GM21786 (cell line): Measurements from ENCODE around the gene ELFN1.

Source experiments
- ATAC-seq: cut with Tn5 transposase; IDR thresholded peaks from one replicate; pipeline ENCODE4 v1.9.1; 2021; ENCODE audit not compliant: unreplicated experiment

Gene ELFN1

DNA sequence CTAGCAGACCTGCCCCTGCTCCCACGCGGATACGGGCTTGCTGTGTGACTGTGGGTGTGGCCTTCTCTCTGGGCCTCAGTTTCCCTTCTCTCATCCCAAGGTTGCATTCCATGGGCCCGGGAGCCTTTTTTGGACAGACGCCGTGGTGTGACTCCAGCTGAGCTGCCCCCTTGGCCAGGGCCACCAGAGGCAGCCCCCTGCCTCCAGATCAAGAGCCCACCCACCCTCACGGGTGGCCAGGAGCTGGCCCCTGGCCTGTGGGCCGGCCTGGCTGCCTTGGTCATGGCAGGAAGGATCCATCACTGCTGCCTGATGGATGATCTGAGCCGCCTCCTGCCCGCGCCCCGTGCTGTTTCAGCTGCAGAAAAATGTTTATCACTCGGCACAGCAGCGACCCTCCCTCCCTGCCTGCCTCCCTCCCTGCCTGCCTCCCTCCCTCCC, 27.8 kb upstream of the ELFN1 start:
- ATAC-seq, result no peak

DNA sequence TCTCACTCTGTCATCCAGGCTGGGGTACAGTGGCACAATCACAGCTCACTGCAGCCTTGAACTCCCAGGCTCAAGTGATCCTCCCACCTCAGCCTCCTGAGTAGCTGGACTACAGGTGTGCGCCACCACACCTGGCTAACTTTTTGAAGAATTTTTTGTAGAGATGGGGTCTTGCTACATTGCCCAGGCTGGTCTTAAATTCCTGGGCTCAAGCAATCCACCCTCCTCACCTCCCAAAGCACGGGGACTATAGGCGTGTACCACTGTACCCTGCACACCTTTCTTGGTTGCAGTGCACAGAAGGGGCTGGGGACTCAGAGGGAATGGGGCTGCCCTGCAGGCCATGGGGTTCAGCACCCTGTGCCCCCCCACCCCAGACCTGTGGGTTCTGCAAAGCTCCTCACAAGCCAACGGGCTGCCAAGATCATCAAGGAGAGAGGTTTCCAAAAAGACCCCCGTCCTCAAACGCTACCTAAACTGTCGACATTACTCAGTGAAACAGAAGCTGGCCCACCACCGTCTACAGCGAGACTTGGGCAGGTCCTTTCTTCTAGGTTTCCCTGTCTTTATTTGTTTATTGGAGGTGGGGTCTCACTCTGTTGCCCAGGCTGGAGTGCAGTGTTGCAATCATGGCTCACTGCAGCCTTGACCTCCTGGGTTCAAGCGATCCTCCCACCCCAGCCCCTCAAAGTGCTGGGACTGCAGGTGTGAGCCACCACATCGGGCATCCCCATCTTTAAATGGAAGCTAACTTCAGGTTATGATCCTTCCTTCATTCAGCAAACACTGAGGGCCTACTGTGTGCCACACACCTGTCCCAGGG, 26.6 kb upstream of the ELFN1 start:
- no peak for ATAC-seq

DNA sequence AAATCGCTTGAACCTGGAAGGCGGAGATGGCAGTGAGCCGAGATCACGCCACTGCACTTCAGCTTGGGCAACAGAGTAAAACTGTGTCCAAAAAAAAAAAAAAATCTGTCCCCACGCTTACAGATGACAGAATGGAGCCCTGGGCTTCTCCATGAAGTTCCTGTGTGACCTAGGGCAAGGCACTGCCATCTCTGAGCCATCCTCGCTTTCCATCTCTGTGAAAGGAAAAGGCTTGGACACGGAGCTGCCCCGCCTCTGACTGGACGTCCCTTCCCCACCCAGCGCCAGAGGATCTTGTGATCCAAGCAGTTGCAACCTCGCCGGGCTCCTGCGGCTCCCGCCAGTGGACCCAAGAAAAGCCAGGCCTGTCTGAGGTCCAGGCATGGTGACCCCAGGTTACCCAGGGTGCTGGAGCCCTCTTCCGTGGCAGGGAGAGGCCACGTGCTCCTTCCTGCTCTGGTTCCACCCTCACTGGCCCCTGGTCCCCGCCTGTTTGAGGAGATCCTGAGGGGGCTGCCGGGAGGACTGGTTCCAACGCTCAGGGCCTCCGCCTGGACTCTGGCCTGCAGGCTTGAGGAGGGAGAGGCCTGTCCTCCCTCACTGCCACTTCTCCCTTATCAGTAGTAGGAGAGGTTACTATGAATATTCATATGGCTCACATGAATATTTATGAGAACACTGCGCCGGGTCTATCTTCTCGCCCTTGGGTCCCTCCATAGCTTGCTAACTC, 25.6 kb upstream of the ELFN1 start:
- ATAC-seq, result no peak

DNA sequence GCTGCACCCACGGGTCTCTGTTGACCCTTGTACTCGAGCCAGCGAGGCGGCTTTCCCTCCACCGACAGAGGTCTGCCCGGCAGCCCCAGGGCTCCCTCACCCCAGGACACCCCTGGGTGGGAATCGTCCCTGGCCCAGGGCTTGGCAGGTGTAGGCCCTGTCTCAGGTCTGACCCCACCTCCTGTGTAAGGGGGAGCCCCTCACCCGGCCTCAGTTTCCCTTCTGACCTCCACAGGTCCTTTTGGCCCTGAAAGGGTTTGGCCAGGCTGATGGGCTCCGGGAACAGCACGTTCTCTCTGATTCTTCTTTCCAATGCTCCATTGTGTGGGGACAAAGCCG, 25.0 kb upstream of the ELFN1 start:
- no peak for ATAC-seq

DNA sequence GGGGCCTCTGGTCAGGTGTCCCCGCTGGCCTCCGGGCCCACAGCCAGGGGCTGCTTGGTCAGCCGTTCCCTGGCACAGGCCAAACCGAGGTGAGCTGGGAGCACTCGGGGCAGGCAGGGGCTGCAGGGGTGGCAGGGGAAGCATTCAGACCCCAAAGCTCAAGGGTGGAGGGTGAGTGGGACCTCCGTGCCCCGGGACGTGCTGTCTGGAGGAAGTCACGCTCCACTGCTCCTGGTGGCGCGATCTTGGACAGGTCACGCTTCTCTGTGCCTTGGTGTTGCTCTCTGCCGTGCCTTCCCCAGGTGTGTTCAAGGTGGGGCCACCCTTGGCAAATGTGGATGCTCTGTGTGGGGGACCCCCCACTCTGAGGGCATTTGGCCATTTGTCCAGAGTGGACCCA, 24.6 kb upstream of the ELFN1 start:
- no peak for ATAC-seq

DNA sequence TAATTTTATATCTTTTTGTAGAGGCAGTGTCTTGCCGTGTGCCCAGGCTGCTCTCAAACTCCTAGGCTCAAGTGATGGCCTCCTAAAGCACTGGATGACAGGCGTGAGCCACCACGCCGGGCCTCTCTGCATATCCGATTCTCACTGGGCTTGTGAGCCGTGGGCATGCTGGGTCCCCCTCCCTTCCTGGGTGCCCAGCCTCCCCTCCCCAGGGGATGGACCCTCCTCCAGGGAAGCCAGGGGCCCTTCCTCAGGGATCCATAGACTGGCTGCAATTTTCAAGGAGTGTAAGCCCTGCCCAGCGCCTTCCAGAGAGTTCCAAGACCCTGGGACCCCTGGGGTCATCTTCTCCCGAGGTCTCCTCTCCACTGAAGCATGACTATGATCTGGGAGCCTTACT, 23.7 kb upstream of the ELFN1 start:
- no peak for ATAC-seq

DNA sequence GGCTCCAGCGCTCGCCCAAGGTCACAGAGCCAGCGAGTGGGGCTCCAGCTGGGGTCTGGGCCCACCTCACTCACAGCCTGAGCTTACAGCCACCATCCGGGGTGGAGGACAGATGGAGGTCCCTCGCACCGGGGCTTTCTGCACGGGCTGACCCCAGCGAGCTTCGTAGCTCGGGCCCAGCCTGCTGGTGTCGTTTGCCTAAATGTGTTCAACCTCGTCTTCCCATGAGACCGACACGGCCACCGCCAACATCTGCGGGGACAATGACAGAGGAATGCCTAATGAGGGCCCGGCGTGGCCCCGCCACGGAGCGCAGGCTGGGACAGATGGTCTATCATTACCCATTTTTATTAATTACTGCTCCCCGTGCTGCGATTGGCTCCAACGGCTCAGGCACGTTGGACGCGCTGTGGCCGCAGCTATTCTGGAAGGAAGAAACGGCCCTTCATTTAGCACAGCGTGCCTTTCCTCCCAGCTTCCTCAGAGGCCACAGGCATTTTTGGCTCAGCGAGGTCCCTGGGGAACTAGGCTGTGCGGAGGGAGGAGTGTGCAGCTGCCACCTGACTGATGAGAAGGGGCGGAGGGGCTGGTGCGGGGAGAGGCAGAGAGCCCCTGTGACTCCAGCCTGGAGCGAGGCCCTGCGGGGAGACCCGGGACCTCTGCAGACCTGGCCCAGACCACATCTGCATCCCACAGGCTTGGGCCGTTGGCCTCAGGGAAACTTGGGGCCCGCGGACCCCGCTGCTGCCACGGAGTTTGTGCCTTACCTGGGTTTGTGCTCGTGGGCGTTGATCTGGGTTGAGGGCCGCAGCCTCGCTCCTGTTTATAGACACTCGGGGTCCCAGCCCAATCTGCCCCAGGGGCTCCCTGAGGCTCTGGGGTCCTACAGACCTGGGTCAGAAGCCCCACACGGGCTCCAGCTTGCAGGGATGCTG, 22.9 kb upstream of the ELFN1 start:
- no peak for ATAC-seq

DNA sequence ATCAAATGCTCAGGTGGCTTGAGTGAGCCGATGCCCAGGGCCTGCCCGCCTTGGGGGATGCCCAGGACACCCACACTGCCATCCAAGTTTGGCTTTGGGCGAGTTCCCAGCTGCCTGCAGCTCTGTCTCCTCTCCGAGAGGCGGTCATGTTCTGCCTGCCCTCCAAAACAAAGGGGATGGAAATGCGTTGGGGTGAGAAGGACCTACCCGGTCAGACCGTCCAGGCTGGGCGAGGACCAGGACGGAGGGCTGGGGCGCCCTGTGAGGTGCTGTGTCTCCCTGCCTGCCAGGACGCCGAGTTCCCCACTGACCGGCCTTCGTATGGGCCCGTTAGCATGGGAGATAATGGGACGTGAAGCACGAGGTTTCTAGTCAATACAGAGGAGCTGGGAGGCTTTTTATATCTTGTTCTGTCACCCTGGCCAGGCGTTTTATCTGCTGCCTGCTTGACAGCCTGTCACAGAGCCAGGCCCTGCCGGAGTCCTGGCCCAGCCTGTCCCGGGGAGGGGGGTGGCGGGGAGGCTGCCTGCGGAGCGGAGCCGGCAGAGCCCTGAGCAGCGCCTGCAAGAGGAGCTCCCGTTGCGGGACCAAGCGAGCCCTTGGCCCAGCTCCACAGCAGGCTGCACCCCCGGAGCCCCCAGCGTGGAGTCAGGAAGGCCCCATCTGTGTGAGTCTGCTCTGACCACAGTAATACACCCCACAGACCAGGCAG, 22.0 kb upstream of the ELFN1 start:
- ATAC-seq, result no peak

DNA sequence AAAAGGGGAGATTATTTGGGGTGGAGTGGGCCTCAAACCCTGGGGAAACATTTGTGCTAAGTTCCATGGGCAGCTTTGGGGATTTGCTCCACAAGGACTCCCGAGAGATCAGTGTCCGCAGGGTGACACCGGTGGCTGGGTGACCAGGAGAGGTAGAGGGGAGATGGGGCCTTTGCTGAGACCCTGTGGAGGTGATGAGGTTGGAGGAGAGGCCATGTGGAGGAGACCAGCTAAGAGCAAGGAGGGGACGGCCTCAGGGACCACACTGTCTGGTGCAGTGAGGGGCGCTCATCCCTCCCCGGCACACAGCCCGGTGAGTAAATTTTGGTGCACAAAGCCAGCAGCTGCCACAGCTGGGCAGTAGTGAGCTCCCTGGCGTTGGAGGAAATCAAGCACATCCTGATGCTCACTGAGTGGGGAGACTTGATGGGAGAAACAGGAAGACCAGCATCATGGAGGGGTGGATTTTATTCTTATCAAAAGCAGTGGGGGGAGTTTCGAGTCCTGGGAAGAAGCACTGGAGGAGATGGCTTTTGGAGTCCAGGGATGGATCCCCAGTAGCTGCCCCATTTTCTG, 20.2 kb upstream of the ELFN1 start:
- ATAC-seq, result no peak

DNA sequence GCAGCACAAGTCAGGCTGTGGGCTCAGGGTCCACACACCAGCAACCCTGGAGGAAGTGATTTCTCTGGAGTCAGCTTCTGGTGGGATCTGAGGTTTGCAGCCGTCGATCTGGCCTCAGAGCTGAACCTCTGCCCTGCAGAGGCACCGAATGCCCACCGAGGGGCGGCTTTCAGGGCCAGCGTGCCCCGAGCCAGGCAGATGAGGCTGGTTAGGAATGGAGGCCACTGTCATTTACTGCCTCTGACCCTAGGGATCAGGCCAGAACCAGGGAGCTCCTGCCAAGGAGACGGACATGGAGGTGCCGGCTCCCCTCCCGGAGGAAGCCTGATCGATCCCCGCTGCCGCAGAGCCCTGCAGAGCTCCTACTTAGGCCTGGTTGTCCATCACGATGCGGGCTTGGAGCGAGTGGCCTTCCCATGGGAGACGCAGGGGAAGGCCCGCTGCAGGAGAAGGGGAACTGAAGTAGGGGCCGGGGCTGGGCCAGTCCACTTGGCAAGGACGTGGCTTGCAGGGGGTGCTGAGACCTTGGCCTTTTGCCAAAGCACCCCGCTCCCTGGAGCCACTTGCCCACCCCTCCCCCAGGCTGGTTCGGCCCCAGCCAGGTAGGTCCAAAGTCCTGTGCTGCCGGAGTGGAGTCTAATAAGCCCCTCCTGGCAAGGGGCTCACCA, 19.6 kb upstream of the ELFN1 start:
- no peak for ATAC-seq

DNA sequence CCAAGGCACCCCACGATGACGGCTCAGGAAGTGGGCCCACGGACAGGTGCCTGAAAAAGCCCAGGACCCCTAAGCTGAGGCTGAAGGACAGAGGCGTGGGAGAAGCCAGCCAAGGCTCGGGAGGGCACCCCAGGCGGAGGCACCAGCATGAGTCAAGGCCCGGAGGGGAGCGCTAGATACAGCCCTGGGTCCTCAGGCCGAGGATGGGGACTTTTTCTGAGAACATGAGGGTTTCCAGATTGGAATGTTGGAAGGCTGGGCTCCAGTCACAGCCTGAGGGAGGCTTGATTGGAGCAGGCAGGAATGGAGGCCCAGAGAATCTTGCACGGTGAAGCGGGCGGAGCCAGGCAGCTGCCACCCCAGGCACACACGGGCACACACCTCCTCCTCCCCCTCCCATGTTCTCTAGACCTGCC, 19.0 kb upstream of the ELFN1 start:
- ATAC-seq, result no peak

DNA sequence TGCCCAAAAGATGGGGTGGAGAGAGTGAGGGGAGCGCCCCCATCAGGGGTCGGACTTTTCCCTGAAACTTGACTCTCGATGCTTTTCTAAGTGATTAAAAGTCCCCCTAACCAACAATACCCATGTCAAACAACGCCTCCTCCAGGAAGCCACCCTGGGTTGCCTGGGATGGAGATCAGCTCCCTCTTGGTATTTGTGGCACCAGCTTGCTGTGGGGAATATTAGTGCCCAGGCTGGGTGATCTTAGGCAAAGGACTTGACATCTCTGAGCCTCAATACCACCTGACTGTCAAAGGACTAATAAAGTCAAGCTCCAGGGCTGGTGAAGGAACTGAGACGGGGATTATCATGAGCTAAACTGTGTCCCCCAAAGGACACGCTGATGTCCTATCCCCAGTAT, 18.2 kb upstream of the ELFN1 start:
- no peak for ATAC-seq

DNA sequence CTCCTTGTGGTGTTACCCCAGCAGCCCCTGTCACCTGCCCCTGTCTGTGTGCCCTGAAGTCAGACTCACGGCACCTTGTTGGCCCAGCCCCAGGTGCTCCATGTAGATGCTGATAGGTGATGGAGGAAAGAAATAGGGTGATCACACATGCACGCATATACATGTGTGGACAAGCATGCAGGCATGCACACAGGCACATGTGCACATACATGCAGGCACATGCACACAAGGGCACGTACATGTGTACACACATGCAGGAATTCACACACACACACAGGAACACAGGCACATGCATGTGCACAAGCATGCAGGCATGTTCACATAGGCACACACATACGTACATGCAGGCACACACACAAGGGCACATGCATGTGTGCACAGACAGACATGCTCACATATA, 16.6 kb upstream of the ELFN1 start:
- no peak for ATAC-seq

DNA sequence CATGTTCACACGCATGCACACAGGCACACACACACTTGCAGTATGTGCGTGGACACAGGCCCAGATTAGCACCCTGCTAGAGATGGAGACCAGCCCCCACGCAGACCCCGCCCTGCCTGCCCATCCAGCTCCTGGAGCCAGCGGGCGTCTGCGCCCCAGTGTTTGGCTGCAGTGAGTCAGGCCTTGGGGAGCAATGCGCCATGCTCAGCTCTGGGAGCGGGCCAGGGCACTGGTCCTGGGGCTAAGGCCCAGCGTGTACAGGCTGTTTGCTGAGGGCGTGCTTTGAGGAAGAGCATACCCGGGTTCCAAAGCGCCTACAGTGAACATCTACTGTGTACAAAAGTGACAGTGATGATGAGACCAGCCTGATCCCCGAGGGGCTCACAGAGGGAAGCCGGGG, 16.0 kb upstream of the ELFN1 start:
- ATAC-seq, result no peak

DNA sequence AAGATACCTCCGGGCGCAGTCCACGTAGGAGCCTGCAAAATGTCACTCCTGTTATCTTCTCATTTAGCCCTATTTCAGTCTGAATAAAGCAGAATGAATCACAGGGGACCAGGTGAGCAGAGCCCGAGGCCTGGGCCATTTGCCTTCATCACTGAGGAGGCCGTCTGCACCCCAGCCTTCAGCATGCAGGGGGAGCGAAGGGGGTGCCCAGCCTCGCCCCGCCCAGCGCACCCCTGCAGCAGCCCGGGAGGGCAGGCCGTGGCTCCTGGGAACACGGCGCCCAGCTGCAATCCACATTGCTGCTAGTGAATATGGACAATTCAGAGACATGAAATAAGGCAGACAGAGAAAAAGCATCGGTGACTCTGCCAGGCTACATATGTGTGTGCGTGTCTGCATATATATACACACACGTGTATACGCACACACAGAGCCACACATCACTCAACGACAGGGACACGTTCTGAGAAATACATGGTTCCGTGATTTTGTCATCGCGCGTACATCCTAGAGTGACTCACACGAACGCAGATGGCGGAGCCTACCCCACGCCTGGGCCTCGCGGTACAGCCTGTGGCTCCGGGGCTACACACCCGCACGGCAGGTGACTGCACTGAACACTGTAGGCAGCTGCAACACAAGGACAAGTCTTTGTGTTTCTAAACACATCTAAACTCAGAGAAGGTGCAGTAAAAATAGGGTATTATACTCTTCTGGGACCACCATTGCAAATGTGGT, 15.2 kb upstream of the ELFN1 start:
- ATAC-seq, result no peak

DNA sequence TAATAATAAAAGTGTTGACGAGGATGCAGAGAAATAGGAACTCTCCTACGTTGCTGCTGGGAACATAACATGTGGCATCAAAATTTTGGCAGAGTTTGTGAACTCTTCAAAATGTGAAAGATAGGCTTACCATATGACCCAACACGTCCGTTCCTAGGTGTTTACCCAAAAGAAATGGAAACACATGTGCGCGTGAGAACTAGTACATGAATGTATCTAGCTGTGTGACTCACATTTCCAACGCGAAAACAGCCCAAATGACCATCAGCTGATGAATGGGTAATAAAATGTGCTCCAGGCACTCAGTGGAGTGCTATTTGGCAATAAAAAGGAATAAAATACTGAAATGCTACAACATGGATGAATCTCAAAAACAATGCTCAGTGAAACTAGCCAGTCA, 10.4 kb upstream of the ELFN1 start:
- ATAC-seq, result no peak

DNA sequence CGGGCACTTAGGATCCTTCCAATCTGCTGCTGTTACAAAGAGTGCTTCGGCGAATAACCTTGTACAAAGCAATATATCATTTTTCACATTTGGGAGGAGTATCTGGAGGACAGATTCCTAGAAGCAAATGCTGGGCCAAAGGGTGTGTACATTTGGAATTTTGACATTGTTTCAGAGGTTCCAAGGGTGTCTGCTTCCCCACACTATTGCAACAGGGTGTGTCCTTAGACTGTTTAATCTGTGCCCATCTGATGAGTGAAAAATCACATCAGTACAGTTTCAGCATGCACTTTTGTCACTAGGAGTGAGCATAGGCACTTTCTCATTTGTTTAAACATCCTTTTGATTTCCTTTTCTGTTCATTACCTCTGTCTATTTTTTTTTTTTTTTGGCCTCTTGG, 8.6 kb upstream of the ELFN1 start:
- ATAC-seq, result no peak

DNA sequence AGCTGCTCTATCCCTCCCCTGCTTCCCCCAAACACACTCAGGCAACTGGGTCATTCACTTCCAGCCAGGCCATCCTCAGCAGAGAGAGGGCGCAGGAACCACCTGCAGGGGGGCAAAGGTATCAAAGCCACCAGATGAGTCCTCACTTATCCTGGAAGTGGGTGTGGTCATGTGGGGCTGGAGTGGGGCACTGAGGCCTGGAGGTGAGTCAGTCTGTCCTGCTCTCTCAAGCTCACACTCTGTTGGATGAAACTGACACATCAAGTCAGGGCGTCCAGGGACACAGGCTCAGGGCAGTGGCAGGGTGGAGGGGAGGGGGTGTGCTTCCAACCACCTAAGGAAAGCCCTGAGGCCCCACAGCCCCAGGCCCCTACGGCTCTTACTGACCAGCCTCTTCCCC, 8.0 kb upstream of the ELFN1 start:
- ATAC-seq, result no peak

DNA sequence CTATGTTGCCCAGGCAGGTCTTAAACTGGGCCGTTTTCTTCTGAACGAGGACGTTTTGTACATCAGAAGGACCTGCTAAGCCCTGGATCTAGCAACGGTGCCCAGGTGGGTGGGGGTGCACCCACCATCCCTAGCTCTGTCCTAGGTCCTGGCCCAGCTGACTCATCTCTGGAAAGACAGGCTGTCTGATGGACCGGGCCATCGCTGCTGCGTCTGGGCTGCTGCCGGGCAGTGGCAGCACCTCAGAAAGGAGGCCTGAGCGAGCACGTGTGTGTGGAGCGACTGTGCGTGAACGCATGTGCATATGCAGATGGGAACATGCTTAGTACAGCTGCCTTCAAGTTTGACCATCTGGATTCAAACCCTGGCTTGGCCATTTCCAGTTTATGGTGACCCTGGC, 7.3 kb upstream of the ELFN1 start:
- ATAC-seq, result no peak
